ENCODE data around the gene MUC12.
"Not testable (repeated sequence)": the region's sequence is repeated elsewhere in the genome, so short reads cannot be mapped to it uniquely, and the experiment has no call there.

The MUC12 gene, protein sequence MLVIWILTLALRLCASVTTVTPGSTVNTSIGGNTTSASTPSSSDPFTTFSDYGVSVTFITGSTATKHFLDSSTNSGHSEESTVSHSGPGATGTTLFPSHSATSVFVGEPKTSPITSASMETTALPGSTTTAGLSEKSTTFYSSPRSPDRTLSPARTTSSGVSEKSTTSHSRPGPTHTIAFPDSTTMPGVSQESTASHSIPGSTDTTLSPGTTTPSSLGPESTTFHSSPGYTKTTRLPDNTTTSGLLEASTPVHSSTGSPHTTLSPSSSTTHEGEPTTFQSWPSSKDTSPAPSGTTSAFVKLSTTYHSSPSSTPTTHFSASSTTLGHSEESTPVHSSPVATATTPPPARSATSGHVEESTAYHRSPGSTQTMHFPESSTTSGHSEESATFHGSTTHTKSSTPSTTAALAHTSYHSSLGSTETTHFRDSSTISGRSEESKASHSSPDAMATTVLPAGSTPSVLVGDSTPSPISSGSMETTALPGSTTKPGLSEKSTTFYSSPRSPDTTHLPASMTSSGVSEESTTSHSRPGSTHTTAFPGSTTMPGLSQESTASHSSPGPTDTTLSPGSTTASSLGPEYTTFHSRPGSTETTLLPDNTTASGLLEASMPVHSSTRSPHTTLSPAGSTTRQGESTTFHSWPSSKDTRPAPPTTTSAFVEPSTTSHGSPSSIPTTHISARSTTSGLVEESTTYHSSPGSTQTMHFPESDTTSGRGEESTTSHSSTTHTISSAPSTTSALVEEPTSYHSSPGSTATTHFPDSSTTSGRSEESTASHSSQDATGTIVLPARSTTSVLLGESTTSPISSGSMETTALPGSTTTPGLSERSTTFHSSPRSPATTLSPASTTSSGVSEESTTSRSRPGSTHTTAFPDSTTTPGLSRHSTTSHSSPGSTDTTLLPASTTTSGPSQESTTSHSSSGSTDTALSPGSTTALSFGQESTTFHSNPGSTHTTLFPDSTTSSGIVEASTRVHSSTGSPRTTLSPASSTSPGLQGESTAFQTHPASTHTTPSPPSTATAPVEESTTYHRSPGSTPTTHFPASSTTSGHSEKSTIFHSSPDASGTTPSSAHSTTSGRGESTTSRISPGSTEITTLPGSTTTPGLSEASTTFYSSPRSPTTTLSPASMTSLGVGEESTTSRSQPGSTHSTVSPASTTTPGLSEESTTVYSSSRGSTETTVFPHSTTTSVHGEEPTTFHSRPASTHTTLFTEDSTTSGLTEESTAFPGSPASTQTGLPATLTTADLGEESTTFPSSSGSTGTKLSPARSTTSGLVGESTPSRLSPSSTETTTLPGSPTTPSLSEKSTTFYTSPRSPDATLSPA (N-terminal part only)

DNA sequence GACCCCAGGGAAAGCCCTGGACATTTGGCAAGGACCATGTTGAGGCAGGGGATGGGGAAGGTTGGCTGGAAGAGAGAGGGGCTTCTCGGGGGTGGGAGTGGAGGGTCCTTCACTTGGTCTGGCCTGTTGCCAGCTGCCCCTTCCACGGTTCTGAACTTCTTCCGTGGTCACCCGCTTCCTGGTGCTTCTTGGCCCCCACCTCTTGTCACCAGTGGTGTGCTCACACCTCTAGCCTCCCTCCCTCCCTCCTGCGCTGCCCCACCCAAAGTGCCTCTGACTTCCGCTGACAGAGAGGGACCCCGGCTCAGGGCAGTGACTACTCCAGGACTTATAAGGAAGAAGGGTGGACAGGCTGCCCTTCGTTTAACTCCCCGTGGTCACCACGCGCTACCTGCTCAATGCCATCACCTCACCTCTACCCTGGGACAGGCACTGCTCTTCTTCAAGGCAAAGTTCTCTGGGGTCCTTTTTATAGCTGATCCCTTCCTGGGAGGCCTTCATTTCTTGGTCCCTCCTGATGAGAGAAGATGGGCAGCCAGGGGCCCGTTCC, at the start of gene MUC12:
MUC12 (plus strand) TSS at position 500 of the 550 bp plus-strand sequence. CDS start 58 bp downstream, outside the sequence.
- no peak for DNase-seq

DNA sequence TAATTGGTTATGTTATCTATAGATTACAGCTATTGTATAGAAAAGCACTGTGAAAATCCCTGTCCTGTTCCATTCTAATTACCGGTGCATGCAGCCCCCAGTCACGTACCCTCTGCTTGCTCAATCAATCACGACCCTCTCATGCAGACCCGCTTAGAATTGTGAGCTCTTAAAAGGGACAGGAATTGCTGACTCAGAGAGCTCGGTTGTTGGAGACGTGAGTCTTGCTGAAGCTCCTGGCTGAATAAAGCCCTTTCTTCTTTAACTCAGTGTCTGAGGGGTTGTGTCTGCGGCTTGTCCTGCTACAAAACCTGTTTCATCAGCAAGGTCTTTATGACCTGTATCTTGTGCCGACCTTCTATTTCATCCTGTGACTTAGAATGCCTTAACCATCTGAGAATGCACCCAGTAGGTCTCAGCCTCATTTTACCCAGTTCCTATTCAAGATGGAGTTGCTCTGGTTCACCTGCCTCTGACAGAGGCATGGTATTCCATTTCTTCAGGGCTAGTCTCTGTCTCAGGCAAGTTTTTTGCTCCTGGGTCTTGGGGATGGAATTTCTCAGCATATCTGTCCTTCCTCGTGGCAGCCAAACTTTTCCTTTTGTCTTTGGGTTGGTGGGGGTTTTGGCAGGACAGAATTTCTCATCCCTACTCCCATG, 49.5 kb upstream of the MUC12 start:
- not testable (repeated sequence) for DNase-seq

DNA sequence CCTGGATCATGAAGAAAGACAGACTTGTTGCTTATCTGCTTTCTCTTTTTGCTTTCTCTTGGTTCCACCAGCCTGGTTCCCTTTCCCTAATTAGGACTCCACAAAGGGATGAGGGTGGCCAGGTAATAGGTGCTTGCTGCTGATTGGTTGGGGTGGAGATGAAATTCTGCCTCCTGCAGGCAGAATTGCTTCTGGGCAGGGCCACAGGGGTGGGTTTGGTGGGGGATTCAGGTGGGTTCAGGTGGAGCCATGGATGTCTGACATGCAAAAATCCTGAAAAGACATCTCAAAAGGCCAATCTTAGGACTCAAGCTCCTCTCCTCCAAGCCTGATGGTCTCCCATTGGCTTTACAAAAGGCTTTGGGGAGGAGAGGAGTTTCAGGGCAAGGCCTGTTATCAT, 48.3 kb upstream of the MUC12 start:
- no peak for DNase-seq

DNA sequence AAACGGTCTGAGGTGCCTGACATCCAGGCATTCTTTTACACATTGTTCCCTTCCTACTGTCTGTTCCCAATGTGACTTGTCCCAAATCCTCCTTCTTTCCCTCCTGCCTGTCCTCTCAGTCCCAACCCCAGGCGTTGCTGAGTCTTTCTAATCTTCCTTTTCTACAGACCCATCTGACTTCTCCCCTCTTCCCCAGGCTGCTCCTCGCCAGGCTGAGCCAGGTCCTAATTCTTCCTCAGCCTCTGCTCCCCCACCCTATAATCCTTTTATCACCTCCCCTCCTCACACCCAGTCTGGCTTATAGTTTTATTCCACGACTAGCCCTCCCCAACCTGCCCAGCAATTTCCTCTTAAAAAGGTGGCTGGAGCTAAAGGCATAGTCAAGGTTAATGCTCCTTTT, 45.7 kb upstream of the MUC12 start:
- not testable (repeated sequence) for DNase-seq

DNA sequence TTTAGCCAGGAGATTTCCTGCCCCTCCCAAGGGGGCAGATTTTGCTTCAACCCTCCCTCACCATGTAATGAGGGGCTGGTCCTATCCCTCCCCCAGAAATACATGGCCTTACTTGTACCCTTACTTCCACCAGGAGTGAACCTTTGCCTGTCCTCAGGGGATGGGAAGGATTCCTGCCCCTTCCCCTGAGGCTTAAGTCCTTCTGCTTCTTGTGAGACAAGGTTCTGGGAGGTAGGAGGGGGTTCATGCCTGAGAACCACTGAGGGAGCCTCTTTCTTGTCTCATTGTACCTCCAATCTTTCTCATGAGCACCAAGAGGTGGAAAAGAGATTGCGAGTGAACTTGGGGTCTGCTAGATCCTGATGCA, 39.6 kb upstream of the MUC12 start:
- no peak for DNase-seq

DNA sequence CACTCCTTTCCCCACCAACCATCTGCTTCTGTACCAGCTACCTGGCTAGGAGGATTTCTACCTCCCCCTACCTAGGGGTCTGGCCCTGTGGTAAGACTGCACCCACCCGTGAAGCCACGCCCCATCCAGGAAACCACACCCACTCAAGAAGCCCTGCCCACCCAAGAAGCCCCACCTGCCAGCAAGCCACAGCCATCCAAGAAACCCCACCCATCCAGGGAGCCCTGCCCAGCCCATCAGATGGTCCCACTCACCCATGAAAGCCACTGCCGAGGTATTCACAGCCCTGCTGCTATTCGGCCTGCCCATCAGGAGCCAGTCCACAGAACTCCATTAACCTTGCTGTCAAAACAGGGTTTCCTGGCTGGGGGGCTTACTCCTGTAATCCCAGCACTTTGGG, 35.6 kb upstream of the MUC12 start:
- no peak for DNase-seq

DNA sequence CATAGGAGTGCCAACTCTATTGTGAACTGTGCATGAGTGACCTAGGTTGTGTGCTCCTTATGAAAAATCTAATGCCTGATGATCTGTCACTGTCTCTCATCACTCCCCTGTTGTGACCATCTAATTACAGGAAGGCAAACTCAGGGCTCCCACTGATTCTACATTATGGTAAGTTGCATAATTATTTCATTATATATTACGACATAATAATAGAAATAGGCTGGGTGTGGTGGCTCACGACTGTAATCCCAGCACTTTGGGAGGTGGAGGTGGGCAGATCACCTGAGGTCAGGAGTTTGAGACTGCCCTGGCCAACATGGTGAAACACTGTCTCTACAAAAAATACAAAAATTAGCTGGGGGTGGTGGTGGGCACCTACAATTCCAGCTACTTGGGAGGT, 34.0 kb upstream of the MUC12 start:
- not testable (repeated sequence) for DNase-seq

DNA sequence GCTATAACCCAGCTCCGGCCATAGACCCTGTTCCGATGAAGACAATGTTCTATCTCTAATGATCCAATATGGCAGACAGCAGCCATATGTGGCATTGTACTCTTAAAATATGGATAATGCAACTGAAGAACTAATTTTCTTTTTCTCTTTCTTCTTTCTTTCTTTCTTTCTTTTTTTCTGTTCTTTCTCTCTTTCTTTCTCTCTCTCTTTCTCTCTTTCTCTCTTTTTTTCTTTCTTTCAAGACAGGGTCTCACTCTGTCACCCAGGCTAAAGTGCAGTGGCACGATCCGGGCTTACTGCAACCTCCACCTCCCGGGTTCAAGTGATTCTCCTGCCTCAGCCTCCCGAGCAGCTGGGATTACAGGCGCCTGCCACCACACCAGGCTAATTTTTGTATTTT, 33.2 kb upstream of the MUC12 start:
- DNase-seq = not testable (repeated sequence)

DNA sequence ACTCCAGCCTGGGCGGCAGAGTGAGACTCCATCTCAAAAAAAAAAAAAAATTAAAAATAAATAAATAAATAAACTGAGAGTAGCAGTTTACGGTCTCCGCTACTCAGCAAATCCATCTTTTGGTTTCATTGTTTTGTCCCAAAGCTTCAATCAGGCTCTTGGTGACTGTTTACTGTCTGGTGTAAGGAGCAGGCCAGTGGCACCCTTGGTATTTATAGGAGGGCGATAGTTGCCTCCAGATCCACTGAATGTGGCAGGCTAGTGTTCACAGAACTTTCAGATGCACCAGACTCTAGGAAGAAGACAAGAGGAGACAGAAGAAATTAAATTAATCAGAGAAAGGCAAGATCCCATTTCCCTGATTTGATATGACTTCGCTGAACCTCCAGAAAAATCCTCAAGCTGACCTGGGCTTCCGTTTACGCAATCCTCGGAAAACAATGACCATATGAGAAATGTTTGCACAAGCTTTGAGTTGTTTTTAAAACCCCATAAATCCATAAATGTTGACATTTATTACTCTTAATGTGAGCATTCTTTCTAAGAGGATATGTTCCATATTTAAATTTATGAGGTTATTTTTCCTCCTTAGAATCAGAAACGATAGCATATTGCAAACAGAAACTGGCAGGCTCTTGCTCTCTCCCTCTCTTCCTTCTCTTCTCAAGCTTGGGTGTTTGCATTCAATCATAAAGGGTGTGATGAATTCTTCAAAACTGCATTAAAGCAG, 27.2 kb upstream of the MUC12 start:
- peak; percentile 14 for DNase-seq

DNA sequence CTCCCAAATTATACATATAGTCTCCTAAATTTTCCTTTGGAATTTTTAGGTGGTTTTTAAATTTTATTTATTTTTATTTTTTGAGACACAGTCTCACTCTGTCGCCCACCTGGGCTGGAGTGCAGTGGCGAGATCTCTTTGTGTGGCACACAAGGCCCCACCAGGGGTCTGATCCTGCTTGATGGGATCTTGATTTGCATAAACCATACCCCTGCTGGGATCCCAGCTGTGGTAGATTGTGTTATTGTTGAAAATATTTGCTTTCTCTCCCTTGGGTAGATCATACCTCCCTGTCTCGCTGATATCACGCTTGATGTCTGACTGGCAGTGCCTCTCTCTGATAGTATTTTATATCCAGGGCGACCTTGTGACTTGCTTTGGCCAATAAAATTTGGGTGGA, 25.7 kb upstream of the MUC12 start:
- DNase-seq = no peak

DNA sequence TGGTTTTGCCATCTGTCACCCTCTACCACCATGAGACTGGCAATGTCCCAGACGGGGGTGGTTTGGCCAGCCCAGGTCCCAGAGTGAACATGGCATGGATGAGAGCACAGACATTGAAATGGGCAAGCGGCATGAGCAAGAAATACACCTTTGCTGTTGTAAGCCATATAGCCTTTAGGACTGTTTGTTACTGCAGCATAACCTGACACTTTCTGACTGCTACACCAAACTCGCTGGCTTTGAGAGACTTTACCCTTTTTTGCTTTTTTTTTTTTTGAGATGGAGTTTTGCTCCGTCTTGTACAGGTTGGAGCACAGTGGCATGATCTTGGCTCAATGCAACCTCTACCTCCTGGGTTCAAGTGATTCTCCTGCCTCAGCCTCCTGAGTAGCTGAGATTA, 25.2 kb upstream of the MUC12 start:
- no peak for DNase-seq

DNA sequence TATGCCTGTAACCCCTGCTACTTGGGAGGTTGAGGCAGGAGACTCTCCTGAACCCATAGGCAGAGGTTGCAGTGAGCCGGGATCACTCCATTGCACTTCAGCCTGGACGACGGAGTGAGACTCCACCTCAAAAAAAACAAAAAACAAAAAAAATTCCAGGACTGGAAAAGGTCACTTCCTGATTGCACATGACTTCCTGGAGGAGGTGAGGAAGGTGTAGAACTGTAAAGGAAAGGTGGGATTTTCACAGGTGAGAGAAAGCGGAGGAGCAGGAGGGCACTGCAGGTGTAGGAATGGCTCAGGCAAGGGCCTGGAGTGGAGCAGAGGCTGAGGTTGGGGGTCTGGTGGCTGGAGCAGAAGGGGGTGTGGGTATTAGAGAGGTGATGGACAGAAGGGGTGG, 23.3 kb upstream of the MUC12 start:
- no peak for DNase-seq

DNA sequence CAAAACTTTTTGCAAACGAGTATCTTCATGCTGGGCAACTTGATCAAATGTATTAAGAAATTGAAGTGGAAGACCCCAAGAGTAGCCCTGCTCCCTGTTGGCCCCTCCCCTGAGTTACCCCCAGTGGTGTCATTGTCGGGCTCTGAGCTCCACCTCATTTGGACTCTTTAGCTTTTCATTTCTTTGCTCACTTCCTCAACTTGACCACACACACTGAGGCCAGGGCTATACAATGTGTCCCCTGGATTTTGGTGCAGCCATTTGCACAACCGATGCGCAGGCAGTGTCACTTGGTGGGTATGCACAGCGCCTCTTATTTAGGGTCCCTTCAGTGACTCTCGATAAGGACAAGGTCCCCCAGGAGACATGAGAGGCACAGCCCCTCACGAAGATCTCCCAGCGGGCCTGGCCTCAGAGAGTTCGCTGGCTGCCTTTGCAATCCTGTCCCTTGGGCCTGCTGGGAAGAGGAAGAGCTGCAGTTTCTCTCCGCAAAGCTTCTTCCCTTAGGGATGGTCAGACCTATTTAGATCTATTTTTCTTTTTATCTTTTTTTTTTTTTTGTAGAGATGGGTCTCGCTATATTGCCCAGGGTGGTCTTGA, 22.5 kb upstream of the MUC12 start:
- no peak for DNase-seq

DNA sequence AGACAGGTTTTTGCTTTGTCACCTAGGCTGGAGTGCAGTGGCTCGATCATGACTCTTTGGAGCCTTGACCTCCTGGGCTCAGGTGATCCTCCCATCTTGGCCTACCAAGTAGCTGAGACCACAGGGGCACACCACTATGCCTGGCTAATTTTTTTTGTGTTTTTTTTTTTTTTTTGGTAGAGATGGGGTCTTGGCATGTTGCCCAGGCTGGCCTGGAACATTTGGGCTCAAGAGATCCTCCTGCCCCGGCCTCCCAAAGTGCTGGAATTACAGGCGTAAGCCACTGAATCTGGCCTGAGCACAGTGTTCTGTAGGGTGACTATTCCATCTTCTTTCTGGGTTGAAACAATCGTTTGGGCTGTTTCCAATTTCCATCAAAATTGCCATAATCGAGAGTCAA, 21.6 kb upstream of the MUC12 start:
- DNase-seq = no peak

DNA sequence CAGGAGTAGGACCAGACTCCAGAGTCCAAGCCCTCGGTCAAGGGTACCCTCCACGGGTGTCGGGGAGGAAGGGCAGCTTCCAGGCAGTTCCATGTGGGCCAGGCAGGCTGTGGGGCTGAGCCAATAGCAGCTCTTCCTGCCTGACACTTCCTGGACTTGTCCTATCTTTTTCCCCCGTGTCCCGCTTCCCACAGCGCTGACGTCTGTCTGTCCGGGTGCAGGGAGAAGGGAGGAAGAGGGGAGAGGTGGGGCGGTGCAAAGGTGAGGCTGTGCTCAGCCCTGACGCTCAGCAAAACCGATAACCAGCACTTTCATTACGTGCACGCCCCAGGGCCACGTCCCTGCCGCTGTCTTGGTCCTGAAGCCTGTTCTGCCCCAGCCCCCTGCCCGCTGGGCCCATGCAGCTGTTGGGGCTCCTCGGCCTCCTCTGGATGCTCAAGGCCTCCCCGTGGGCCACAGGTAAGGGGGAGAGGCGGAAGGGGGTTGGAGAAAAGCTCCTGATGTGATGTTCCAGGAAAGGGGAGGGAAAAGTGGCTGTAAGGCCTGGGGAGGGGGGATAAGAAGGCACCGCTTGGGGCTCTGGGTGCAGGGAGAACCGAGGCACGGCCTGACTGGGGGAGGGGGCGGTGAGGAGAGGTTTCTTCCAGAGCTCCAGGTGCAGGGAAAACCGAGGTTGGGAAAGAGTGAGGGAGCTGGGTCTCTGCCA, 20.0 kb upstream of the MUC12 start, which contains the start of gene MUC3A:
MUC3A (plus strand) TSS at position 308 of the 706 bp plus-strand sequence; CDS start at position 399, 91 bp downstream.
- no peak for DNase-seq

DNA sequence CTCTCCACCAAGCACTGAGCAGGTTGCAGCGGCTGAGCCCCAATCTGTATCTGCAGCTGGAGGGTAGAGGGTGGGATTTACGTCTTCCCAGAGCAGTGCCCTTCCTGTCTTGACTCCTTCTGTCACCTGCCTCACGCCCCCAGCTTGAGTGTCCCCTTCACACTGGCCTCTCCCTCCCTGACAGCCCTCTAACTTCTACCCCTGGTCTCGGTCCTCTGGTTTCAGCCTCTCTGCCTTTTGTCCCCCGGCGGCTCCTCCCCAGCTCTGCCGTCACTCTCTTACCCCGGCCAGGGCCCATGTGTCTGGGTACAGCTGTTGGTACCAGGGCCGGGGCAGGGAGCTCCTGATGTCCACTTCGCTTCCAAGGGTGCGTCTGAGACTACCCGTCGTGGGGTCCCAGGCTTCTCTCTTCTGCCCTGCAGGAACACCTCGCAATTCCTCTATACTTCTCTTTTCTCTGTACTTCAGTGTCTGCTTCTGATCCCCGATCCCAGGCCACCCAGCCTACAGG, 19.4 kb upstream of the MUC12 start:
- no peak for DNase-seq

DNA sequence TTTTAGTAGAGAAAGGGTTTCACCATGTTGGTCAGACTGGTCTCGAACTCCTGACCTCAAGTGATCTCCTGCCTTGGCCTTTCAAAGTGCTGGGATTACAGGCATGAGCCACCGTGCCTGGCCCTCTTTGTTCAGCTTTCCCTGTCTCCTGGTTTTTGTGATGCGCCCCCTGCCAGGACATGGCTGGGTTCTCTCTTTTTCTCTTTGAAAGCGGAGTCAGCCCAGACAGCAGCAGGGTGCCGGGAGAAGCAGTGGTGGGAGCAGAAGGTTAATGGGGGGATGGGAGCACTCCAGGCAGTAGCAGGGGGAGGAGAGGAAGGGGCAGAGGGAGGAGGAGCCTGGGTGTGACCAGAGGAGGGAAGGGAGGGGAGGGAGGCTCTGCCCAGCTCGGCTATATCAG, 18.2 kb upstream of the MUC12 start:
- no peak for DNase-seq

DNA sequence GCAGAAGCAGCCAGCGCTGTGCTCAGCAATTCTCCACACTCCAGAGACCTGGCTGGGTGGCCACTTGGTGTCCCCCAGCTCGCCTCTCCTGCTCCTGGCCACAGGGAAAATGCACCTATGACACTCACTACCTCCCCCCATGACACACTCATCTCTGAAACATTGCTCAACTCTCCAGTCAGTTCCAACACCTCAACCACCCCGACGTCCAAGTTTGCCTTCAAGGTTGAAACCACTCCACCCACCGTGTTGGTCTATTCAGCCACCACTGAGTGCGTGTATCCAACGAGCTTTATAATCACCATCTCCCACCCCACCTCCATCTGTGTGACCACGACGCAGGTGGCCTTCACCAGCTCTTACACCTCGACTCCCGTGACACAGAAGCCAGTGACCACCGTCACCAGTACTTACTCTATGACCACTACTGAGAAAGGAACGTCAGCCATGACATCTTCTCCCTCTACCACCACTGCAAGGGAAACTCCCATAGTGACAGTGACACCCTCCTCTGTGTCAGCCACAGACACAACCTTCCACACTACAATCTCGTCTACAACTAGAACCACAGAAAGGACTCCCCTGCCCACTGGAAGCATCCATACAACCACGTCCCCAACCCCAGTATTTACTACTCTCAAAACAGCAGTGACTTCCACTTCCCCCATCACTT, 17.3 kb upstream of the MUC12 start:
- DNase-seq = no peak

DNA sequence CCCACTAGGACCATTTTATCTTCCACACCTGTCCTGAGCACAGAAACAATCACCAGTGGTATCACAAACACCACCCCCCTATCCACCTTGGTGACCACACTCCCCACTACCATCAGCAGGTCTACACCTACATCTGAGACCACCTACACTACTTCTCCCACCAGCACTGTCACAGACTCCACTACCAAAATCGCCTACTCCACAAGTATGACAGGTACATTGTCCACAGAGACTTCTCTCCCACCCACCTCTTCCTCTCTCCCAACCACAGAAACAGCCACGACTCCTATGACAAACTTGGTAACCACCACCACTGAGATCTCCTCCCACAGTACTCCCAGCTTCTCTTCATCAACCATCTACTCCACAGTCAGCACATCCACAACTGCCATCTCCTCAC, 16.7 kb upstream of the MUC12 start:
- DNase-seq = no peak

All from fibroblast of skin of right biceps (primary cell).